Lower leg skin (tissue), 3 donors: ENCODE data around the gene CBL.
"Not testable (repeated sequence)": the region's sequence is repeated elsewhere in the genome, so short reads cannot be mapped to it uniquely, and the experiment has no call there.

Experiments used
- POLR2A ChIP-seq, 2 donors: fragments of 450-650 bp; IDR thresholded peaks; one replicate each; pipeline ENCODE4 v1.6.1; 2016 to 2017; ENCODE audit warnings: antibody characterized with exemption in 2 of 2, mild to moderate bottlenecking in 1 of 2, moderate library complexity in 1 of 2
- TF ChIP-seq, protein P1 (sequence below), 3 donors: fragments of 450-650 bp; IDR thresholded peaks; one replicate each; pipeline ENCODE4 v1.5.1; 2016; ENCODE audit warnings: antibody characterized with exemption in 3 of 3, mild to moderate bottlenecking in 3 of 3, moderate library complexity in 2 of 3

DNA sequence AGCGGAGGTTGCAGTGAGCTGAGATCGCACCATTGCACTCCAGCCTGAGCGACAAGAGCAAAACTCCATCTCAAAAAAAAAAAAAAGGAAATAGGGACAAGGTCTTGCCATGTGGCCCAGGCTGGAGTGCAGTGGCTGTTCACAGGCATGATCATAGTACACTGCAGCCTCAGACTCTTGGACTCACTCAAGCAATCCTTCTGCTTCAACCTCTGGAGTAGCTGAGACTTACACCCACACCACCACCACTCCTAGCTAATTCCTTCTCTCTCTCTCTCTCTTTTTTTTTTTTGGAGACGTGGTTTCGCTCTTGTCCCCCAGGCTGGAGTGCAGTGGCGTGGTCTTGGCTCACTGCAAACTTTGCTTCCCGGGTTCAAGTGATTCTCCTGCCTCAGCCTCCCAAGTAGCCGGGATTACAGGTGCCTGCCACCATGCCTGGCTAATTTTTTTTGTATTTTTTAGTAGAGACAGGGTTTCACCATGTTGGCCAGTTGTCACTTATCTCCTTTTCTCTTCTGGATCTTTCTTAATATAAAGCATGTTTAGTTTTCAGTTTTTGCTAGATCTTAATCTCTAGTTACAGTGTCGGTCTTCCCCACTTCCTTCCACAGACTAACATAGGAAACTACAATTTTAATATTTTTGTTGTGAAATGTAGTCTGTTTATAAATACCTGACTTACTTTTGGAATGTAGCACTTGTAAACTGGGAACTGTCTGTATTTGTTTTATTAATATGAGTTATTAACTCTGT is 22.6 kb downstream of the CBL start:
- not testable (repeated sequence) for TF ChIP-seq POLR2A (IDR thresholded peaks at IDR 0.05)
- TF ChIP-seq, protein P1, sequence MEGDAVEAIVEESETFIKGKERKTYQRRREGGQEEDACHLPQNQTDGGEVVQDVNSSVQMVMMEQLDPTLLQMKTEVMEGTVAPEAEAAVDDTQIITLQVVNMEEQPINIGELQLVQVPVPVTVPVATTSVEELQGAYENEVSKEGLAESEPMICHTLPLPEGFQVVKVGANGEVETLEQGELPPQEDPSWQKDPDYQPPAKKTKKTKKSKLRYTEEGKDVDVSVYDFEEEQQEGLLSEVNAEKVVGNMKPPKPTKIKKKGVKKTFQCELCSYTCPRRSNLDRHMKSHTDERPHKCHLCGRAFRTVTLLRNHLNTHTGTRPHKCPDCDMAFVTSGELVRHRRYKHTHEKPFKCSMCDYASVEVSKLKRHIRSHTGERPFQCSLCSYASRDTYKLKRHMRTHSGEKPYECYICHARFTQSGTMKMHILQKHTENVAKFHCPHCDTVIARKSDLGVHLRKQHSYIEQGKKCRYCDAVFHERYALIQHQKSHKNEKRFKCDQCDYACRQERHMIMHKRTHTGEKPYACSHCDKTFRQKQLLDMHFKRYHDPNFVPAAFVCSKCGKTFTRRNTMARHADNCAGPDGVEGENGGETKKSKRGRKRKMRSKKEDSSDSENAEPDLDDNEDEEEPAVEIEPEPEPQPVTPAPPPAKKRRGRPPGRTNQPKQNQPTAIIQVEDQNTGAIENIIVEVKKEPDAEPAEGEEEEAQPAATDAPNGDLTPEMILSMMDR (IDR thresholded peaks at IDR 0.05) = not testable (repeated sequence)
